Activated B cell treated with CpG ODN at 0.5 μM for 24 hours (primary cell): ENCODE measurements around the gene KPNA5. TPM values are rescaled to one million over a fixed set of nuclear protein-coding genes. Genes with fewer than 3 reads are reported as not detected.
"Not testable (repeated sequence)": the region's sequence is repeated elsewhere in the genome, so short reads cannot be mapped to it uniquely, and the experiment has no call there.

Experiments used
- ATAC-seq: fragments of 200-7000 bp; cut with Tn5 transposase; one replicate; pipeline ENCODE4 v1.10.0; 2021; ENCODE audit warnings: low read depth, mild to moderate bottlenecking, moderate library complexity
- CTCF ChIA-PET: fragments of 350-600 bp; sonication (Branson Sonifier 250); formaldehyde crosslinking; loops from one replicate; lab custom pipeline; 2021; ENCODE audit warnings: antibody characterized with exemption; lab: Charles Lee
- POLR2A ChIA-PET: fragments of 350-600 bp; sonication (Branson Sonifier 250); formaldehyde crosslinking; loops from one replicate; lab custom pipeline; 2021; ENCODE audit warnings: antibody characterized with exemption; lab: Charles Lee
- DNase-seq: peaks from one replicate; pipeline ENCODE4 v3.0.0; 2022
- H3K27ac Mint-ChIP-seq: one replicate; pipeline ENCODE4 v1.8.0; 2020; ENCODE audit warnings: mixed read lengths
- H3K27me3 Mint-ChIP-seq: one replicate; pipeline ENCODE4 v1.8.0; 2021; ENCODE audit warnings: mixed read lengths
- H3K36me3 Mint-ChIP-seq: one replicate; pipeline ENCODE4 v1.8.0; 2021; ENCODE audit warnings: low read depth, mixed read lengths
- H3K4me1 Mint-ChIP-seq: one replicate; pipeline ENCODE4 v1.8.0; 2021; ENCODE audit warnings: mixed read lengths
- H3K4me3 Mint-ChIP-seq: one replicate; pipeline ENCODE4 v1.8.0; 2020; ENCODE audit warnings: mild to moderate bottlenecking, mixed read lengths
- H3K9me3 Mint-ChIP-seq: one replicate; pipeline ENCODE4 v1.8.0; 2020; ENCODE audit warnings: mixed read lengths
- intact Hi-C: fragments of 100-400 bp; cut with micrococcal nuclease; formaldehyde crosslinking; loops from one replicate; pipeline ENCODE4 v1.15.1; 2024
- total RNA-seq: library from RNA; stranded (reverse); gene quantifications from 2 replicates; pipeline ENCODE4 v1.2.3, GENCODE V29; 2022
- TF ChIP-seq, protein P1 (sequence below): fragments of 200-600 bp; IDR thresholded peaks from one replicate; pipeline ENCODE4 v1.8.0; 2022; ENCODE audit warnings: antibody characterized with exemption, mild to moderate bottlenecking

Gene KPNA5
- total RNA-seq, 1 donor from 2014 or later, result 25.0 TPM

DNA sequence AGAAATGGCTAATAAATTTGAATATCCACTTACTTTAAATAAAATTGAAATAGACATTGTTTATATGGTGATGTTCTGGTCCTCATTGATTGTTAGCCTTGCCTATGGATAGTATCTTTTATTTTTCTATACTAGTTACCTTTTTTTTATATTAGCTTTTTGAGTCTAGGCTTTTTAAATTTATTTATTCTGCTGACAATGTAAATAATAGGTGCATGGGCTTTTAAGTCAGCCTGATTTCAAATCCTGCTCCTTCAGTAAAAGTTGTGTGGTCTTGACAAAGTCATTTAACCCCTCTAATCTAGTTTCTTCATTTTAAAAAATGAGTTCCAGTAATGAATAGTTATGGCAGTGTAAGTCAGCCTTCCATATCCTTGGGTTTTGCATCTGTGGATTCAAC, 45.9 kb downstream of the KPNA5 start:
- intact Hi-C loops, result no loop called here
- ChIA-PET POLR2A (no interaction called here), CTCF (no interaction called here)
- Mint-ChIP-seq H3K4me1 (no peaks in the 10 kb centered on the region), H3K36me3 (peaks cover 75% of the 10 kb centered on the region), H3K4me3 (no peak overlapping the region), H3K27ac (no peak overlapping the region), H3K27me3 (no peaks in the 10 kb centered on the region), H3K9me3 (no peaks in the 10 kb centered on the region)
- ATAC-seq (no peak), DNase-seq (no peak)
- TF ChIP-seq, protein P1, sequence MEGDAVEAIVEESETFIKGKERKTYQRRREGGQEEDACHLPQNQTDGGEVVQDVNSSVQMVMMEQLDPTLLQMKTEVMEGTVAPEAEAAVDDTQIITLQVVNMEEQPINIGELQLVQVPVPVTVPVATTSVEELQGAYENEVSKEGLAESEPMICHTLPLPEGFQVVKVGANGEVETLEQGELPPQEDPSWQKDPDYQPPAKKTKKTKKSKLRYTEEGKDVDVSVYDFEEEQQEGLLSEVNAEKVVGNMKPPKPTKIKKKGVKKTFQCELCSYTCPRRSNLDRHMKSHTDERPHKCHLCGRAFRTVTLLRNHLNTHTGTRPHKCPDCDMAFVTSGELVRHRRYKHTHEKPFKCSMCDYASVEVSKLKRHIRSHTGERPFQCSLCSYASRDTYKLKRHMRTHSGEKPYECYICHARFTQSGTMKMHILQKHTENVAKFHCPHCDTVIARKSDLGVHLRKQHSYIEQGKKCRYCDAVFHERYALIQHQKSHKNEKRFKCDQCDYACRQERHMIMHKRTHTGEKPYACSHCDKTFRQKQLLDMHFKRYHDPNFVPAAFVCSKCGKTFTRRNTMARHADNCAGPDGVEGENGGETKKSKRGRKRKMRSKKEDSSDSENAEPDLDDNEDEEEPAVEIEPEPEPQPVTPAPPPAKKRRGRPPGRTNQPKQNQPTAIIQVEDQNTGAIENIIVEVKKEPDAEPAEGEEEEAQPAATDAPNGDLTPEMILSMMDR, result no peak

DNA sequence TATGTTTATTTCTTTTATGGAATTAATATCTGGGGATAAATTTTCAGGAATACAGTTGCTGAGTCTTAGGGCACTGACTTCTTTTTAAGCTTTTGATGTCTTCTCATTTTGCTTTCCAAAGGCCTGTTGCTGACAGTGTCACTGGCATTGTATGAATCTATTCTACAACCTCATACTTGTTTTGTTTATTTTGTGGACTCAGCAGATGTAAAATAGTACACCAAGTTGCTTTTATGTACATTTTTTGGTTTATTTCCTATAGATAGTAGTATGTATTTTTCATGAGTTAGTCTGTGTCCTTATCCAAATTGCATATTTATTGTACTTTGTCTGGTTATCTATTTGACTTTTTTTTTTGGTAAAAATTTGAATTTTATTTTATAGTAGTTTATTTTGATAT, 49.5 kb downstream of the KPNA5 start:
- ChIA-PET POLR2A (no interaction called here), CTCF (no interaction called here)
- Mint-ChIP-seq H3K27ac (no peak overlapping the region), H3K27me3 (no peaks in the 10 kb centered on the region), H3K9me3 (no peaks in the 10 kb centered on the region), H3K36me3 (peaks cover 66% of the 10 kb centered on the region), H3K4me1 (no peaks in the 10 kb centered on the region), H3K4me3 (no peak overlapping the region)
- no peak for ATAC-seq
- TF ChIP-seq, protein P1, result no peak
- no peak for DNase-seq
- intact Hi-C loops, result no loop called here

DNA sequence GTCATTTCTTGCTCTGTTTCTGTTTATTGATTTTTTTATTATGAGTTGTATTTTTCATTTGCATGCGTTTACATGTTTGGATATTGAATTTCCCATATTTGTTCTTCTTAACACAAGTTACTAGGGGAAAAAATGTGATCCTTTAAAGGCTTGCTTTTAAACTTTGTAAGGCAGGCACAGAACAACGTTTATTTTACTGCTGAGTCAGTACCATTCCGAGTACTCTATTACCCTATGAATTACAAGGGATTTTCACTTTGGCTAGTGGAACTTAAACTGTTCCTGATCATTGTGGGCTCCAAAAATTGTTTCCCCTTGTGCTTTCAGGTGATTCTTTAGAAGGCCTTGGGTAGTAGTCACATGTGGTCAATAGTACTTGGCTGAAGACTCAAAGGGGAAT, 56.0 kb downstream of the KPNA5 start:
- Mint-ChIP-seq H3K9me3 (peaks cover 19% of the 10 kb centered on the region), H3K27ac (no peak overlapping the region), H3K36me3 (peaks cover 42% of the 10 kb centered on the region), H3K27me3 (no peaks in the 10 kb centered on the region), H3K4me1 (no peaks in the 10 kb centered on the region), H3K4me3 (no peak overlapping the region)
- ChIA-PET CTCF (no interaction called here), POLR2A (no interaction called here)
- ATAC-seq, result no peak
- TF ChIP-seq, protein P1, result no peak
- DNase-seq, result no peak
- intact Hi-C loops, result no loop called here

DNA sequence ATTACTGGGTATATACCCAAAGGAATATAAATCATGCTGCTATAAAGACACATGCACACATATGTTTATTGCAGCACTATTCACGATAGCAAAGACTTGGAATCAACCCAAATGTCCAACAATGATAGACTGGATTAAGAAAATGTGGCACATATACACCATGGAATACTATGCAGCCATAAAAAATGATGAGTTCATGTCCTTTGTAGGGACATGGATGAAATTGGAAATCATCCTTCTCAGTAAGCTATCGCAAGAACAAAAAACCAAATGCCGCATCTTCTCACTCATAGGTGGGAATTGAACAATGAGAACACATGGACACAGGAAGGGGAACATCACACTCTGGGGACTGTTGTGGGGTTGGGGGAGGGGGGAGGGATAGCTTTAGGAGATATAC, 59.5 kb downstream of the KPNA5 start:
- Mint-ChIP-seq H3K9me3 (peaks cover 25% of the 10 kb centered on the region), H3K36me3 (peaks cover 24% of the 10 kb centered on the region)
- POLR2A ChIA-PET, H3K4me3 Mint-ChIP-seq, CTCF ChIA-PET, DNase-seq, ATAC-seq, H3K4me1 Mint-ChIP-seq, H3K27me3 Mint-ChIP-seq, intact Hi-C loops, H3K27ac Mint-ChIP-seq: not testable (repeated sequence)

DNA sequence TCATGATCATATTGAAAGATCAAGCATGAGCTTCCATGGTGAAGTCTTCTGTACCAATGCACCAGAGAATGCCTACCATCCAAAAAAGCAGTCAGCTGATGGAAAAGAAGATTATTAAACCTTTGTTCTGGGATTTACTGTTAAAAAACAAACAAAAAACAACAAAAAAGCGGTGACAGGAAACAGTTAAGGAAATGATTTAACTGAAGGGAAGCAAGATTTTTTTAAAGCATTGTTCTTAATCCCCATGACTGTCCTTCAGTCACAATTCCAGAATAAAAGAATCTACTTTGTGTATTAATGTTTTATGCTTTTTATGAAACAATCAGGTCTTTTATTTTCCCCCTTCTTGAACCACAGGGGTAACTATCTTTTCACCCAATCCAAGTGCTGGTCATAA, 60.6 kb downstream of the KPNA5 start:
- intact Hi-C loops, result no loop called here
- DNase-seq (no peak), ATAC-seq (no peak)
- H3K27ac Mint-ChIP-seq, result no peak overlapping the region
- H3K27me3 Mint-ChIP-seq, result no peaks in the 10 kb centered on the region
- no peaks in the 10 kb centered on the region for H3K4me1 Mint-ChIP-seq
- no peak overlapping the region for H3K4me3 Mint-ChIP-seq
- peaks cover 24% of the 10 kb centered on the region for H3K9me3 Mint-ChIP-seq
- CTCF ChIA-PET, result no interaction called here
- TF ChIP-seq, protein P1, result no peak
- POLR2A ChIA-PET, result no interaction called here
- H3K36me3 Mint-ChIP-seq, result peaks cover 15% of the 10 kb centered on the region

DNA sequence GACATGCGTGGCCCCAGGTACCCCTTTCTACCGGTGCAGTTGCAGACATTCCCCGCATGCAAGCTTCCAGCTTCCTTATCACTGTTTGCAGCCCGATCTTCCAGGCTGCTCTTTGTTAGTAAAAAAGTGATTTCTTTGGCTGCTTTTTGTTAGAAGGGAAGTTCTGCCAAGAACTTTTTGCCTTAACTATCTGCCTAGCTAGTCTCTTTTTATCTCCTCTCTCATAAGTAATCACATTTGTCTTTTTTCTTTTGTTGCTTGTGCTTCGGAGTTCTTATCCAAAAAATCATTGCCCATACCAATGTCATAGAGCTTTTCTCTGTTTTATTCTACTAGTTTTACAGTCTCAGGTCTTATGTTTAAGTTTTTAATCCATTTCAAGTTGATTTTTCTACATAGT, 64.2 kb downstream of the KPNA5 start:
- Mint-ChIP-seq H3K4me1 (no peaks in the 10 kb centered on the region), H3K4me3 (no peak overlapping the region), H3K27me3 (no peaks in the 10 kb centered on the region), H3K9me3 (peaks cover 12% of the 10 kb centered on the region), H3K27ac (no peak overlapping the region), H3K36me3 (no peaks in the 10 kb centered on the region)
- ATAC-seq (no peak), DNase-seq (no peak)
- TF ChIP-seq, protein P1, result no peak
- intact Hi-C loops, result no loop called here
- ChIA-PET CTCF (no interaction called here), POLR2A (no interaction called here)
